Activated naive CD4-positive, alpha-beta T cell treated with anti-CD3 and anti-CD28 coated beads for 36 hours (primary cell): ENCODE data around the gene ZSCAN9. TPM values are rescaled to one million over a fixed set of nuclear protein-coding genes. Genes with fewer than 3 reads are reported as not detected.

ENCODE experiments used
- CTCF ChIA-PET: fragments of 350-600 bp; sonication (Branson Sonifier 250); formaldehyde crosslinking; loops from one replicate; lab custom pipeline; 2021; ENCODE audit warnings: antibody characterized with exemption; lab: Charles Lee
- DNase-seq: peaks from one replicate; pipeline ENCODE4 v3.0.0-alpha.2; 2020
- H3K27ac Mint-ChIP-seq: one replicate; pipeline ENCODE4 v1.8.0; 2021; ENCODE audit warnings: mild to moderate bottlenecking, mixed read lengths
- H3K27me3 Mint-ChIP-seq: one replicate; pipeline ENCODE4 v1.8.0; 2021; ENCODE audit warnings: low read depth, mixed read lengths
- H3K36me3 Mint-ChIP-seq: one replicate; pipeline ENCODE4 v1.8.0; 2021; ENCODE audit warnings: low read depth, mixed read lengths
- H3K4me1 Mint-ChIP-seq: one replicate; pipeline ENCODE4 v1.8.0; 2021; ENCODE audit warnings: low read depth, mixed read lengths
- H3K4me3 Mint-ChIP-seq: one replicate; pipeline ENCODE4 v1.8.0; 2021; ENCODE audit warnings: mild to moderate bottlenecking, moderate library complexity, mixed read lengths
- H3K9me3 Mint-ChIP-seq: one replicate; pipeline ENCODE4 v1.8.0; 2021; ENCODE audit warnings: mixed read lengths
- intact Hi-C: fragments of 100-400 bp; cut with micrococcal nuclease; formaldehyde crosslinking; loops from one replicate; pipeline ENCODE4 v1.15.1; 2023
- total RNA-seq, 2 experiments: library from RNA; stranded (reverse); gene quantifications; one replicate each; pipeline ENCODE4 v1.2.3, GENCODE V29; 2021

ZSCAN9 gene
- total RNA-seq, 2 experiments from 2014 or later: 0.74 to 0.88 TPM

- Mint-ChIP-seq H3K4me3 (peak within 1 kb of the TSS; percentile 26), H3K4me1 (peaks cover 9% of the 10 kb centered on the region), H3K27ac (peak within 1 kb of the TSS; percentile 72), H3K36me3 (peaks cover 4% of the 10 kb centered on the region), H3K27me3 (peaks cover 3% of the 10 kb centered on the region), H3K9me3 (peaks cover 4% of the 10 kb centered on the region)
- CTCF ChIA-PET: interaction anchor here (0.6 kb wide), 1 partner anchor 569 kb away, joined by 3 read pairs; no protein-coding TSS in a partner anchor
- intact Hi-C loops: no loop called here
- peak; percentile 71 for DNase-seq
Measured at GRCh38 chr6:28258877-28259777, 34.1 kb downstream of the ZSCAN9 start, which contains the start of gene NKAPL. NKAPL (plus strand) TSS chr6:28259297; CDS start chr6:28259372, 75 bp downstream.

GRCh38 chr6:28263922-28264321 lies 38.8 kb downstream of the ZSCAN9 start:
- no peaks in the 10 kb centered on the region for H3K27me3 Mint-ChIP-seq
- no peaks in the 10 kb centered on the region for H3K36me3 Mint-ChIP-seq
- H3K4me1 Mint-ChIP-seq: peaks cover 23% of the 10 kb centered on the region
- CTCF ChIA-PET: interaction anchor here (0.7 kb wide), 1 partner anchor 92 kb away, joined by 3 read pairs; no protein-coding TSS in a partner anchor
- no peak for DNase-seq
- intact Hi-C loops: loop anchor here (10.0 kb wide), 2 partner anchors 601 to 1801 kb away; partner anchors contain the start of genes POLR1H and PPP1R11
- H3K4me3 Mint-ChIP-seq: no peak overlapping the region
- H3K27ac Mint-ChIP-seq: no peak overlapping the region
- H3K9me3 Mint-ChIP-seq: no peaks in the 10 kb centered on the region

GRCh38 chr6:28264834-28265401 lies 39.8 kb downstream of the ZSCAN9 start:
- intact Hi-C loops: loop anchor here (5.0 to 10.0 kb wide), 3 partner anchors 53 to 1800 kb away; partner anchors contain the start of genes POLR1H and PPP1R11
- peaks cover 2% of the 10 kb centered on the region for H3K9me3 Mint-ChIP-seq
- H3K4me1 Mint-ChIP-seq: peaks cover 29% of the 10 kb centered on the region
- H3K27ac Mint-ChIP-seq: no peak overlapping the region
- no peaks in the 10 kb centered on the region for H3K27me3 Mint-ChIP-seq
- H3K36me3 Mint-ChIP-seq: peaks cover 2% of the 10 kb centered on the region
- CTCF ChIA-PET: interaction anchor here (0.6 to 1.7 kb wide), 3 partner anchors 10 to 19 kb away, joined by 3 to 6 read pairs (median 3); no protein-coding TSS in a partner anchor
- no peak for DNase-seq
- no peak overlapping the region for H3K4me3 Mint-ChIP-seq

GRCh38 chr6:28266563-28266961 lies 41.5 kb downstream of the ZSCAN9 start:
- Mint-ChIP-seq H3K27me3 (no peaks in the 10 kb centered on the region), H3K27ac (no peak overlapping the region), H3K36me3 (peaks cover 5% of the 10 kb centered on the region), H3K4me1 (peaks cover 43% of the 10 kb centered on the region), H3K4me3 (no peak overlapping the region), H3K9me3 (peaks cover 2% of the 10 kb centered on the region)
- intact Hi-C loops: loop anchor here (2.0 to 10.0 kb wide), 4 partner anchors 54 to 1798 kb away; partner anchors contain the start of genes POLR1H, PPP1R11 and ZKSCAN8
- CTCF ChIA-PET: interaction anchor here (1.7 kb wide), 1 partner anchor 12 kb away, joined by 6 read pairs; no protein-coding TSS in a partner anchor
- no peak for DNase-seq

- DNase-seq: peak; percentile 87
- CTCF ChIA-PET: interaction anchor here (1.7 kb wide), 1 partner anchor 13 kb away, joined by 6 read pairs; no protein-coding TSS in a partner anchor
- H3K27ac Mint-ChIP-seq: no peak within 1 kb of the TSS
- peaks cover 43% of the 10 kb centered on the region for H3K4me1 Mint-ChIP-seq
- peaks cover 8% of the 10 kb centered on the region for H3K36me3 Mint-ChIP-seq
- intact Hi-C loops: loop anchor here (1.0 to 10.0 kb wide), 6 partner anchors 15 to 1798 kb away; partner anchors contain the start of genes POLR1H, PPP1R11, ZKSCAN3 and ZKSCAN4
- no peak within 1 kb of the TSS for H3K4me3 Mint-ChIP-seq
- peaks cover 2% of the 10 kb centered on the region for H3K9me3 Mint-ChIP-seq
- H3K27me3 Mint-ChIP-seq: no peaks in the 10 kb centered on the region
Measured at GRCh38 chr6:28266962-28267694, 42.1 kb downstream of the ZSCAN9 start, which contains the start of gene ZSCAN26. ZSCAN26 (plus strand) TSS chr6:28267143; CDS start chr6:28271920, 4,777 bp downstream.

- peaks cover 11% of the 10 kb centered on the region for H3K36me3 Mint-ChIP-seq
- intact Hi-C loops: loop anchor here (1.0 to 10.0 kb wide), 6 partner anchors 15 to 1797 kb away; partner anchors contain the start of genes POLR1H, PPP1R11, ZKSCAN3 and ZKSCAN4
- peaks cover 2% of the 10 kb centered on the region for H3K9me3 Mint-ChIP-seq
- no peak overlapping the region for H3K27ac Mint-ChIP-seq
- H3K4me3 Mint-ChIP-seq: no peak overlapping the region
- CTCF ChIA-PET: no interaction called here
- H3K27me3 Mint-ChIP-seq: no peaks in the 10 kb centered on the region
- DNase-seq: no peak
- peaks cover 43% of the 10 kb centered on the region for H3K4me1 Mint-ChIP-seq
Measured at GRCh38 chr6:28267695-28268059, 42.6 kb downstream of the ZSCAN9 start.

- peaks cover 2% of the 10 kb centered on the region for H3K9me3 Mint-ChIP-seq
- DNase-seq: peak; percentile 24
- H3K4me3 Mint-ChIP-seq: no peak overlapping the region
- CTCF ChIA-PET: no interaction called here
- peak overlapping the region; percentile 85 for H3K27ac Mint-ChIP-seq
- H3K27me3 Mint-ChIP-seq: no peaks in the 10 kb centered on the region
- peaks cover 20% of the 10 kb centered on the region for H3K36me3 Mint-ChIP-seq
- intact Hi-C loops: loop anchor here (1.0 to 10.0 kb wide), 5 partner anchors 57 to 1795 kb away; partner anchors contain the start of genes POLR1H and PPP1R11
- peaks cover 35% of the 10 kb centered on the region for H3K4me1 Mint-ChIP-seq
Measured at GRCh38 chr6:28269492-28269891, 44.4 kb downstream of the ZSCAN9 start.

- Mint-ChIP-seq H3K27me3 (no peaks in the 10 kb centered on the region), H3K9me3 (peaks cover 18% of the 10 kb centered on the region), H3K36me3 (peaks cover 53% of the 10 kb centered on the region), H3K4me3 (no peak overlapping the region), H3K27ac (no peak overlapping the region), H3K4me1 (peaks cover 22% of the 10 kb centered on the region)
- DNase-seq: no peak
- intact Hi-C loops: no loop called here
- CTCF ChIA-PET: no interaction called here
Measured at GRCh38 chr6:28274888-28275287, 49.8 kb downstream of the ZSCAN9 start.

GRCh38 chr6:28277746-28278145 lies 52.7 kb downstream of the ZSCAN9 start:
- intact Hi-C loops: no loop called here
- DNase-seq: no peak
- no peak overlapping the region for H3K4me3 Mint-ChIP-seq
- H3K4me1 Mint-ChIP-seq: peaks cover 19% of the 10 kb centered on the region
- peaks cover 19% of the 10 kb centered on the region for H3K9me3 Mint-ChIP-seq
- peaks cover 43% of the 10 kb centered on the region for H3K36me3 Mint-ChIP-seq
- CTCF ChIA-PET: interaction anchor here (1.1 kb wide), 1 partner anchor 79 kb away, joined by 3 read pairs; no protein-coding TSS in a partner anchor
- H3K27me3 Mint-ChIP-seq: peaks cover 15% of the 10 kb centered on the region
- H3K27ac Mint-ChIP-seq: no peak overlapping the region

GRCh38 chr6:28280595-28281287 lies 55.7 kb downstream of the ZSCAN9 start:
- Mint-ChIP-seq H3K4me1 (peaks cover 10% of the 10 kb centered on the region), H3K27me3 (peaks cover 25% of the 10 kb centered on the region), H3K27ac (no peak overlapping the region), H3K36me3 (peaks cover 22% of the 10 kb centered on the region), H3K4me3 (no peak overlapping the region), H3K9me3 (peaks cover 19% of the 10 kb centered on the region)
- CTCF ChIA-PET: interaction anchor here (0.9 to 1.0 kb wide), 2 partner anchors 21 to 378 kb away, joined by 3 to 4 read pairs; no protein-coding TSS in a partner anchor
- DNase-seq: no peak
- intact Hi-C loops: loop anchor here (5.0 kb wide), 1 partner anchor 117 kb away; the partner anchor contains the start of gene ZSCAN12
